ENCODE data around the gene HDAC1. TPM values are rescaled to one million over a fixed set of nuclear protein-coding genes. Genes with fewer than 3 reads are reported as not detected.
"Not testable (repeated sequence)": the region's sequence is repeated elsewhere in the genome, so short reads cannot be mapped to it uniquely, and the experiment has no call there.

The HDAC1 gene
- polyA plus RNA-seq, 1 experiment: 185 TPM

DNA sequence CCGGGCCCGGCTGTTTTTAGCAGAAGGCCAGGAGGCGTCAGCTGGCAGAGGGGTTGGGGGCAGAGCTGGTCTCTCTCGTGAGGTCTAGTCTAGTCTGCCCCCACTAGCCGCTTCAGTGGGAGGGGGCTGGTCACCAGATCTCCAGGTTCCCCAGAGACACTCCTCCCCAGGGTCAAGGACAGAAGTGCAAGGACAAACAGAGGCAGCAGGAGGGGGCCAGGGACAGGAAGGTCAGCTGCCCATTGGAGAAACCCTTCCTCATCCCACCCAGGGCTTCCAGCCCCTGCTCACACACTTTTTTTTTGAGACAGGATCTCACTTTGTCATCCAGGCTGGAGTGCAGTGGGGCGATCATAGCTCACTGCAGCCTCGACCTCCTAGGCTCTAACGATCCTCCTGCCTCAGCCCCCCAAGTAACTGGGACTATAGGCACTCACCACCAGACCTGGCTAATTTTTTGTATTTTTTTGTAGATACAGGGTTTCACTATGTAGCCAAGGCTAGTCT, 60.4 kb downstream of the HDAC1 start:
- Histone ChIP-seq H3K36me3 (ENCODE audit: control insufficient read depth, insufficient read depth, low read length) (no peaks in the 10 kb centered on the region), H3K27me3 (ENCODE audit: control insufficient read depth, insufficient read depth, low read length) (no peaks in the 10 kb centered on the region), H3K4me3 (ENCODE audit: low read depth, low read length) (peak overlapping the region; percentile 61)
- no peak for DNase-seq (ENCODE audit: low read depth)
- POLR2A ChIA-PET: interaction anchor here (0.7 kb wide), 1 partner anchor 564 kb away, joined by 4 read pairs; no protein-coding TSS in a partner anchor
- TF ChIP-seq, protein P1, sequence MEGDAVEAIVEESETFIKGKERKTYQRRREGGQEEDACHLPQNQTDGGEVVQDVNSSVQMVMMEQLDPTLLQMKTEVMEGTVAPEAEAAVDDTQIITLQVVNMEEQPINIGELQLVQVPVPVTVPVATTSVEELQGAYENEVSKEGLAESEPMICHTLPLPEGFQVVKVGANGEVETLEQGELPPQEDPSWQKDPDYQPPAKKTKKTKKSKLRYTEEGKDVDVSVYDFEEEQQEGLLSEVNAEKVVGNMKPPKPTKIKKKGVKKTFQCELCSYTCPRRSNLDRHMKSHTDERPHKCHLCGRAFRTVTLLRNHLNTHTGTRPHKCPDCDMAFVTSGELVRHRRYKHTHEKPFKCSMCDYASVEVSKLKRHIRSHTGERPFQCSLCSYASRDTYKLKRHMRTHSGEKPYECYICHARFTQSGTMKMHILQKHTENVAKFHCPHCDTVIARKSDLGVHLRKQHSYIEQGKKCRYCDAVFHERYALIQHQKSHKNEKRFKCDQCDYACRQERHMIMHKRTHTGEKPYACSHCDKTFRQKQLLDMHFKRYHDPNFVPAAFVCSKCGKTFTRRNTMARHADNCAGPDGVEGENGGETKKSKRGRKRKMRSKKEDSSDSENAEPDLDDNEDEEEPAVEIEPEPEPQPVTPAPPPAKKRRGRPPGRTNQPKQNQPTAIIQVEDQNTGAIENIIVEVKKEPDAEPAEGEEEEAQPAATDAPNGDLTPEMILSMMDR (IDR thresholded peaks at IDR 0.05; ENCODE audit: insufficient read depth, low read depth, low read length): no peak
- CTCF ChIA-PET: interaction anchor here (1.1 to 2.5 kb wide), 8 partner anchors 10 to 137 kb away, joined by 3 to 8 read pairs (median 5); partner anchors contain the start of genes FAM167B, FAM229A and MARCKSL1

DNA sequence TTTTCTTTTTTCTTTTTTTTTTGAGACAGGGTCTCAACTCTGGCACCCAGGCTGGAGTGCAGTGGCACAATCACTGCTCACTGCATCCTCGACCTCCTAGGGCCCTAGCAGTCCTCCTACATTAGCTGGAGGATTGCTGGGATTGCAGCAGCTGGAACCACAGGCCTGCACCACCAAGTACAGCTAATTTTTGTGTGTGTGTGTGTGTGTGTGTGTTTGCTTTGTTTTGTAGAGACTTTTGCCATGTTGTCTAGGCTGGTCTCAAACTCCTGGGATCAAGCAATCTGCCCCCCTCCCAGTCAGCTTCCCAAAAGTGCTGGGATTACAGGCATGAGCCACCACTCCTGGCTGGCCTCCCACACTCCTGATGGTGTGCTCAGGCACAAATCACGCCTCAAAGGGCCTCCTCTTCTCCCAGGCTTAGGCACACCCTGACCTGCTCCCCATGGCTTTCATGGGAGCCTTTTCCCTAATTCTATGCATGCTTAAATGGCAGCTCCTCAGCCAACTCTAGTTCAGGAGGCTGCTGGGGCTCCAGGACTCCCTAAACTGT, 61.0 kb downstream of the HDAC1 start:
- no peak overlapping the region for H3K4me3 ChIP-seq (ENCODE audit: low read depth, low read length)
- TF ChIP-seq, protein P1 (IDR thresholded peaks at IDR 0.05; ENCODE audit: insufficient read depth, low read depth, low read length): no peak
- ChIA-PET POLR2A (interaction anchor here (0.6 to 0.8 kb wide), 3 partner anchors 17 to 564 kb away, joined by 3 to 7 read pairs (median 4); partner anchors contain the start of gene MARCKSL1), CTCF (interaction anchor here (0.6 to 2.3 kb wide), 8 partner anchors 9 to 492 kb away, joined by 3 to 8 read pairs (median 4); partner anchors contain the start of genes FAM167B, FAM229A and MARCKSL1)
- no peaks in the 10 kb centered on the region for H3K27me3 ChIP-seq (ENCODE audit: control insufficient read depth, insufficient read depth, low read length)
- DNase-seq (ENCODE audit: low read depth): no peak
- peaks cover 1% of the 10 kb centered on the region; the same call in 1 of the 2 replicates for H3K36me3 ChIP-seq (ENCODE audit: control insufficient read depth, insufficient read depth, low read length)

DNA sequence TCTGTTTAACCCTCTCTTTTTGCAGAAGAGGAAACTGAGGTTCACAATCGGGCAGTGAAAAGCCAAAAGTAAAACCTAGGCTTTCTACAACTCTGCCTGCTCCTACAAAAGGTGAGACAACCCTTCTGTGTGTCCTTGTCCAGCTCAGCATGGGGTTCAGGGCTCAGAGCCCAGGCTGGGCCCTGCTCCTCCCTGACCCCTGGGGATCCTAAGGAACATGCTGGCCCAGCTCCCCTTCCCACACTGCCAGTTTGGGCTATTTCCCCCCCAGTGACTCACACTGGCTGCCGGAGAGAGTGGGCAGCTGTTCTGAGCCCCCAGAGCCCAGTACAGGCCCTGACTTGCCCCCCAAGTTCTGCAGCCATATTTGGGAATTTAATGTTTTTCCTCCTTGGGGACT, 61.5 kb downstream of the HDAC1 start:
- no peak for DNase-seq (ENCODE audit: low read depth)
- TF ChIP-seq, protein P1 (IDR thresholded peaks at IDR 0.05; ENCODE audit: insufficient read depth, low read depth, low read length): no peak
- CTCF ChIA-PET: interaction anchor here (0.6 to 2.3 kb wide), 8 partner anchors 8 to 491 kb away, joined by 3 to 8 read pairs (median 4); partner anchors contain the start of genes FAM167B, FAM229A and MARCKSL1
- H3K4me3 ChIP-seq (ENCODE audit: low read depth, low read length): no peak overlapping the region
- H3K36me3 ChIP-seq (ENCODE audit: control insufficient read depth, insufficient read depth, low read length): peaks cover 1% of the 10 kb centered on the region; the same call in 1 of the 2 replicates
- POLR2A ChIA-PET: interaction anchor here (0.6 to 0.8 kb wide), 2 partner anchors 17 to 39 kb away, joined by 3 to 7 read pairs; partner anchors contain the start of gene MARCKSL1
- no peaks in the 10 kb centered on the region for H3K27me3 ChIP-seq (ENCODE audit: control insufficient read depth, insufficient read depth, low read length)

DNA sequence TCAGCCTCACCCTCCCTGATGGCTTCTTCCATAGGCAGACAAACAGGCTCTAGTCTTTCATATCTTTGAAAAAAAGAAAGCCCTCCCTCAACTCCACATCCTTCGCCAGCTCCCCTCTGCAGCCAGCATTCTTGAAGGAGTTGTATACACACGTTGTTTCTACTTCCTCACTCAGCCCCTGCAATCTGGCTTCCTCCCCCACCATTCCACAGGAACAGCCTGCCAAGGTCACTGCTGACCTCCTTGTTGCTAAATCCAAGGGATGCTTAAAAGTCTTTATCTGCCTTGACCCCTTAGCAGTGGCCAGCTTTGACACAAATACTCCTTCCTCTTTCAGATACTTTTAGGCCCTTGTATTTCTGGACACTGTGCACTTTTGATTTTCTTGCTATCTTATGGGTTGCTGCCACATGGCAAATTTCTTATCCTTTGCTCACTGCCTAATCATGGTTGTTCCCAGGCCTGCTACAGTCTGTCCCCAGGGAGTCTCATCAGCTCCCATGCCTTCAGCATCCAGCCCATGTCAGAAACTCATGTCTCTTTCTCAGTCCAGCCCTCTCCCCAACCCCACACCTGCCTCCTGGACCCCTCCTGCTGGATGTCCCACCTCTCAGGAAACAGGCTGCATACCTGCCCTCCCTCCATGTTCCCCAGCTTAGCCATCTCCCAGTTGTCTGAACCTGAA, 62.1 kb downstream of the HDAC1 start:
- CTCF ChIA-PET: interaction anchor here (1.4 to 2.2 kb wide), 4 partner anchors 18 to 138 kb away, joined by 3 to 8 read pairs (median 4); partner anchors contain the start of genes FAM167B and MARCKSL1
- H3K27me3 ChIP-seq (ENCODE audit: control insufficient read depth, insufficient read depth, low read length): no peaks in the 10 kb centered on the region

DNA sequence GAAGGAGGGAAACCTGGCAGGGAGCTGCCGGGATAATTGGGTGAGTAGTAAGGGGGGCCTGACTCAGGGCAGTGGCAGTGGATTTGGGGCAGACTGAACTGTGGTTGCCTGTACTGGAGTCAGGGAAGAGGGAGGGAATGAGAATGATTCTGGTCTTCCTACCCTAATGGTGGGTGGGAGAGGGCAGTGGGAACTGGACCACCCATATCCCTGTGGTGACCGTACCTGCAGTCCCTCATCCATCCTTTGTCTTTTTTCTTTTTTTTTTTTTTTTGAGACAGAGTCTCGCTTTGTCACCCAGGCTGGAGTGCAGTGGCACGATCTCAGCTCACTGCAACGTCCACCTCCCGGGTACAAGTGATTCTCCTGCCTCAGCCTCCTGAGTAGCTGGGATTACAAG, 63.9 kb downstream of the HDAC1 start:
- CTCF ChIA-PET; POLR2A ChIA-PET; H3K36me3 ChIP-seq (ENCODE audit: control insufficient read depth, insufficient read depth, low read length); DNase-seq (ENCODE audit: low read depth); H3K4me3 ChIP-seq (ENCODE audit: low read depth, low read length); H3K27me3 ChIP-seq (ENCODE audit: control insufficient read depth, insufficient read depth, low read length): not testable (repeated sequence)

More for the DNA sequence above, 62.1 kb downstream of the HDAC1 start:
- peaks cover 1% of the 10 kb centered on the region; the same call in 1 of the 2 replicates for H3K36me3 ChIP-seq (ENCODE audit: control insufficient read depth, insufficient read depth, low read length)
- DNase-seq (ENCODE audit: low read depth): no peak
- H3K4me3 ChIP-seq (ENCODE audit: low read depth, low read length): no peak overlapping the region
- POLR2A ChIA-PET: interaction anchor here (0.8 kb wide), 1 partner anchor 18 kb away, joined by 3 read pairs; the partner anchor contains the start of gene MARCKSL1
- TF ChIP-seq, protein P1 (IDR thresholded peaks at IDR 0.05; ENCODE audit: insufficient read depth, low read depth, low read length): no peak
